WI38 (cell line): ENCODE data around the gene CHD9.
"Not testable (repeated sequence)": the region's sequence is repeated elsewhere in the genome, so short reads cannot be mapped to it uniquely, and the experiment has no call there.

Experiments
- H3K4me3 ChIP-seq: 2 replicates; pipeline ENCODE4 v1.5.1; 2011; ENCODE audit warnings: low read depth, mild to moderate bottlenecking, control low read depth, low read length
- TF ChIP-seq, protein P1 (sequence below): IDR thresholded peaks from 2 replicates; pipeline ENCODE4 v1.5.1; 2012; ENCODE audit warnings: low read depth, mild to moderate bottlenecking, control low read depth, low read length

The CHD9 gene

DNA sequence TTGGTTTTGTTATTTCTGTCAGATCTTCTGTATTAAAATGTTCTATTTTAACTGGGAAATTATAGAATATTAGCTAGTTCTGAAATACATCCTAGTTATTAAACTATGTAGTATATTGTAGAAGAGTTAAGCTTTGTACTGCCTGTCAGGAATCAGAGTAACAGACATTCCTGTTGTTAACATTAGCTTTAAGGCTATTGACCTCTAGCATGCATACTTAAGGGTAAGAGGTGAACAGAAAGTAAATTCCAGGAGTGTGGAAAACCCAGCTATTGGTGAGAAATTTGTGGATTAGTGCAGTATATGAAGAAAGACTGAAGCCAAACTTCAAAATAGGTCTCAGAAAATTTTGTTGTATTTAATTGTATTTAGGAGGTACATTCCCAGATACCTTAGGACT is 111.3 kb downstream of the CHD9 start:
- TF ChIP-seq, protein P1, sequence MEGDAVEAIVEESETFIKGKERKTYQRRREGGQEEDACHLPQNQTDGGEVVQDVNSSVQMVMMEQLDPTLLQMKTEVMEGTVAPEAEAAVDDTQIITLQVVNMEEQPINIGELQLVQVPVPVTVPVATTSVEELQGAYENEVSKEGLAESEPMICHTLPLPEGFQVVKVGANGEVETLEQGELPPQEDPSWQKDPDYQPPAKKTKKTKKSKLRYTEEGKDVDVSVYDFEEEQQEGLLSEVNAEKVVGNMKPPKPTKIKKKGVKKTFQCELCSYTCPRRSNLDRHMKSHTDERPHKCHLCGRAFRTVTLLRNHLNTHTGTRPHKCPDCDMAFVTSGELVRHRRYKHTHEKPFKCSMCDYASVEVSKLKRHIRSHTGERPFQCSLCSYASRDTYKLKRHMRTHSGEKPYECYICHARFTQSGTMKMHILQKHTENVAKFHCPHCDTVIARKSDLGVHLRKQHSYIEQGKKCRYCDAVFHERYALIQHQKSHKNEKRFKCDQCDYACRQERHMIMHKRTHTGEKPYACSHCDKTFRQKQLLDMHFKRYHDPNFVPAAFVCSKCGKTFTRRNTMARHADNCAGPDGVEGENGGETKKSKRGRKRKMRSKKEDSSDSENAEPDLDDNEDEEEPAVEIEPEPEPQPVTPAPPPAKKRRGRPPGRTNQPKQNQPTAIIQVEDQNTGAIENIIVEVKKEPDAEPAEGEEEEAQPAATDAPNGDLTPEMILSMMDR = no peak

DNA sequence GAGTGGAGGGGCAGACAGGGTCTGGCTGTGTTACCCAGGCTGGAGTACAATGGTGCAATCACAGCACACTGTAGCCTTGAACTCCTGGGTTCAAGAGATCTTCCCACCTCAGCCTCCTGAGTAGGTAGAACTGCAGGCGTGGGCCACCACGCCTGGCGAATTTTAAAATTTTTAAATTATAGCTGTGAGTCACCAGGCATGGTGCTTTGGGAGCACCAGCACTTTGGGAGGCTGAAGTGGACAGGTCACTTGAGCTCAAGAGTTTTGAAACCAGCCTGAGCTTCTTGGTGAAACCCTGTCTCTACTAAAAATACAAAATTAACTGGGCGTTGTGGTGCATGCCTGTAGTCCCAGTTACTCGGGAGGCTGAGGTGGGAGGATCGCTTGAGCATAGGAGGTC is 114.0 kb downstream of the CHD9 start:
- TF ChIP-seq, protein P1 = no peak
- no peak overlapping the region for H3K4me3 ChIP-seq

More for the DNA sequence above, 111.3 kb downstream of the CHD9 start:
- H3K4me3 ChIP-seq = no peak overlapping the region

DNA sequence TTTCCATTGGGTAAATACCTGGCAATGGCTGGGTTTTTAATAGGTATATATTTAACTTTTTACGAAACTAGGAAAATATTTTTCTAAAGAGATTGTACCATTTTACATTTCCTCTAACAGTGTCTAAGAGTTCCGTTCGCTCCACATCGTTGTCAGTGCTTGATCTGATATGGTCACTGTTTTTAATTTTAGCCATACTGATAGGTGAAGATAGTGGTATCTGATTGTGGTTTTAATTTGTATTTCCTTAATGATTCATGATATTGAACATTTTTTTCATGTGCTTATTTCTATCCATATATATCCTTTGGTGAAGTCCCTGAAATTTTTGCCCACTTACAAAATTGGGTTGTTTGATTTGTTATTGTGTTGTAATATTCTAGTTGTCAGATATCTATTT is 117.7 kb downstream of the CHD9 start:
- TF ChIP-seq, protein P1 = no peak
- H3K4me3 ChIP-seq = no peak overlapping the region

DNA sequence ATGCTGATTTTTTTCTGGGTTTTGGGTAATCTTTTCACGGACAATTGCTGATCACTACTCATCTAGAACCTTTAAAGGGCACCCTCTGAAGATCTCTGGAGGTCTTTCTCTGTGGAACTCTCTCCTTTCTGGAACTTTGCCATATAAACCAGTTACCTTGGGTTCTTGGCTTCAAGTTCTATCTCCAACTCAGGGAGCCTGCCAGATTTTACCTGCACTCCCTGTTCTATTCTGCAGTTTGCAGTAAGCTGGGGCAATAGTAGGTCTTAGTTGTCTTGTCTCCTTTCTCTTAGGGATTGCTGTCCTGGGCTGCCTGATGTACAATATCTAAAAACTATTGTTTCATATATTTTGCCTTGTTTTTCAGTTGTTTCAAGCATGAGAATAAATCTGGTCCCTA is 120.3 kb downstream of the CHD9 start:
- no peak overlapping the region for H3K4me3 ChIP-seq
- TF ChIP-seq, protein P1 = no peak

DNA sequence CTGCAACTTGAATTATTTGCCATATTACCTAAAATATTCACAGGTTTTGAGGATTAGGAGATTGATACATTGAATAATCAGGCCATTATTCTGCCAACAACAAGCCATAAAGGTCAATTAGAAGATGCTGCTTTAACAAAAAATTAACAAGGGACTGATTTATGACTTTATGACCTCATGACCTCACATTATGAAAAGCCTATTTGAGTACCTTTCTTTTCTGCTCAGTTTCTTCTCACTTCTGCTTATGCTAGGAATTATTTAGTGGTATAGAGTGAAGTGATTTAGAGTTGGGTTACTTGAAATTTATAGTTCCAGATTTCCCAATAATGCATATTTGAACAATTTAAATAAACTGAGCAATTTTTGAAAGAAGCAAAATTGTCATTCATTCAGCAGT is 121.6 kb downstream of the CHD9 start:
- TF ChIP-seq, protein P1 = no peak

DNA sequence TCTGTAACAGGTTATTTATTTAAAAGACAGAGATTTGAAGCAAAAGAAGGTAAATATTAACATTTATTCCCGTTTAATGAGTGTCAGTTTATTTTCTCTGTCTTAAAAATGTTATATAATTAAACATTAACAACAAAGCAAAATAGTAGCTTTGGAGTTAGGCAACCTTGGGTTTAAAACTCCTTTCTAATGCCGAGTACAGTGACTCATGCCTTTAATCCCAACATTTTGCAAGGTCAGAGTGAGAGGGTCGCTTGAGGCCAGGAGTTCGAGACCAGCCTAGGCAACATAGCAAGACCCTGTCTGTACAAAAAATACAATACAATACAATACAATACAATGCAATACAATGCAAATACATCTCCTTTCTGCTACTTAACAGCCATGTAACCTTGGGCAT is 128.7 kb downstream of the CHD9 start:
- no peak overlapping the region for H3K4me3 ChIP-seq

More for the DNA sequence above, 121.6 kb downstream of the CHD9 start:
- no peak overlapping the region for H3K4me3 ChIP-seq

DNA sequence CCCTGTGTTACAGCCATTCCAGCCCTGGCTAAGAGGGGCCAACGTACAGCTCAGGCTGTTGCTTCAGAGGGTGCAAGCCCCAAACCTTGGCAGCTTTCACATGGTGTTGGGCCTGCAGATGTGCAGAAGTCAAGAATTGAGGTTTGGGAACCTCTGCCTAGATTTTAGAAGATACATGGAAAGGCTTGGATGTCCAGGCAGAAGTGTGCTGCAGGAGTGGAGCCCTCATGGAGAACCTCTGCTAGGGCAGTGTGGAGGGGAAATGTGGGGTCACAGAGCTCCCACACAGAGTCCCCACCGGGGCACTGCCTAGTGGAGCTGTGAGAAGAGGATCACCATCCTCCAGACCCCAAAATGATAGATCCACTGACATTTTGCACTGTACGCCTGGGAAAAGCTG is 130.9 kb downstream of the CHD9 start:
- H3K4me3 ChIP-seq = not testable (repeated sequence)

More for the DNA sequence above, 128.7 kb downstream of the CHD9 start:
- TF ChIP-seq, protein P1 = no peak

DNA sequence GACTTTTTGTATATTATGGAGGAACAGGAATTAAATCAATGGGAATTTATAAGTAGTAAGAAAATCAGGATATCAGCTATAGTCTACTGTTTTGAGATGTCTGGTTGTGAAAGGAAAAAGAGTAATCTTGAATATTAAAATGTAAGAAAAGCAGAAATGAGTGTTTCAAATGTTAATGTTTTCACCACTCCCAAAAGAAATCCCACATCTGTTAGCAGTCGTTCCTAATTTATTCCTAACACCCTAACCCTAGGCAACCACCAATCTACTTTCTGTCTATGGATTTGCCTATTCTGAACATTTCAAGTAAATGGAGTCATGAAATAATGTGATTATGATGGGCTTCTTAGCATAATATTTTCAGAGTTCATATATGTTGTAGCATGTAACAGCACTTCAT is 133.0 kb downstream of the CHD9 start:
- no peak overlapping the region for H3K4me3 ChIP-seq
- TF ChIP-seq, protein P1 = no peak
